K562 (cell line): ENCODE results near the gene TBATA. TPM values are rescaled to one million over a fixed set of nuclear protein-coding genes. Genes with fewer than 3 reads are reported as not detected.

Source experiments
- BACH1 ChIP-seq: fragments of 200-800 bp; sonication (Bioruptor generic); IDR thresholded peaks from 2 replicates; pipeline ENCODE4 v1.6.1; 2016; ENCODE audit warnings: missing genetic modification characterization, missing compliant biosample characterization
- CREBBP ChIP-seq: IDR thresholded peaks from one replicate; pipeline ENCODE4 v1.6.1; 2012; ENCODE audit warnings: low read depth, mild to moderate bottlenecking, control low read depth, inconsistent platforms, low read length
- RBM14 ChIP-seq: fragments of 200-400 bp; formaldehyde crosslinking; IDR thresholded peaks from 2 replicates; pipeline ENCODE4 v1.6.1; 2018; ENCODE audit warnings: low read depth, mild to moderate bottlenecking, low read length, moderate library complexity, borderline replicate concordance; ENCODE audit not compliant: insufficient read depth
- SMAD4 ChIP-seq: fragments of 250-450 bp; sonication (Bioruptor Pico); conservative IDR thresholded peaks from 2 replicates; pipeline ENCODE4 v1.8.0; 2021; ENCODE audit warnings: inconsistent platforms, mild to moderate bottlenecking, moderate library complexity
- SRF ChIP-seq, 2 experiments: fragments of 250-450, 450-650 bp in 1 of 2; sonication (Bioruptor Pico) in 1 of 2; sonication (generic) in 1 of 2; formaldehyde crosslinking; IDR thresholded peaks; 2 replicates each; pipeline versions ENCODE4 v1.5.0 to v1.5.1; 2020 to 2022; ENCODE audit warnings: mild to moderate bottlenecking in 1 of 2, missing genetic modification reagents in 1 of 2
- U2AF1 ChIP-seq: fragments of 200-400 bp; formaldehyde crosslinking; optimal IDR thresholded peaks from 2 replicates; pipeline ENCODE3; 2017; ENCODE audit warnings: mild to moderate bottlenecking, low read depth, low read length, moderate library complexity
- ZNF384 ChIP-seq: IDR thresholded peaks from 2 replicates; pipeline ENCODE4 v1.6.1; 2012; ENCODE audit warnings: low read depth, low read length, improper control_type of control experiment
- ZNF41 ChIP-seq: fragments of 250-450 bp; sonication (Bioruptor Pico); conservative IDR thresholded peaks from 2 replicates; pipeline ENCODE4 v1.4.0; 2020; ENCODE audit warnings: mild to moderate bottlenecking
- ZNF445 ChIP-seq: fragments of 250-450 bp; sonication (Bioruptor Pico); IDR thresholded peaks from 2 replicates; pipeline ENCODE4 v1.4.0; 2020; ENCODE audit warnings: low read depth, mild to moderate bottlenecking, moderate library complexity
- ZNF717 ChIP-seq: fragments of 250-450 bp; sonication (Bioruptor Pico); IDR thresholded peaks from 2 replicates; pipeline ENCODE4 v1.5.0; 2021
- polyA plus RNA-seq, 8 experiments: library from polyadenylated mRNA; depleted of rRNA in 4 of 8; stranded (reverse) in 5 of 8; unstranded in 3 of 8; fragments of >200 nt; fragmentation: Nextera tagmentation in 2 of 8; fragmentation: Illumina TruSeq in 1 of 8; extraction: Ambion mirVana in 2 of 8; extraction: Trizol in 1 of 8; gene quantifications; 2 replicates each; pipeline versions ENCODE4 v1.2.1 to v1.2.3, GENCODE V29; 2011 to 2014; ENCODE audit warnings: inconsistent platforms in 1 of 8, missing spikeins in 1 of 8
- total RNA-seq, 7 experiments: library from RNA; depleted of rRNA in 6 of 7; stranded (reverse); fragments of >200 nt in 6 of 7; fragmentation: Illumina TruSeq in 2 of 7; extraction: Trizol in 2 of 7; gene quantifications; 2 replicates each; pipeline versions ENCODE4 v1.2.1 to v1.2.3, GENCODE V29; 2011 to 2021; ENCODE audit warnings: low replicate concordance in 1 of 7
- TF ChIP-seq, protein P1 (sequence below): fragments of 450-650 bp; IDR thresholded peaks from 2 replicates; pipeline ENCODE4 v1.6.1; 2016
- TF ChIP-seq, protein P2 (sequence below), 2 experiments: fragments of 450-650 bp; formaldehyde crosslinking in 1 of 2; IDR thresholded peaks; 2 replicates each; pipeline versions ENCODE4 v1.4.0 to v1.6.1; 2014 to 2020; ENCODE audit warnings: mild to moderate bottlenecking in 2 of 2, borderline replicate concordance in 1 of 2, low read depth in 1 of 2

Gene TBATA
- total and polyA plus RNA-seq, 9 of the 15 experiments (the other 6 are each of a cell fraction or from before 2014, with no cell fraction given) = not detected

DNA sequence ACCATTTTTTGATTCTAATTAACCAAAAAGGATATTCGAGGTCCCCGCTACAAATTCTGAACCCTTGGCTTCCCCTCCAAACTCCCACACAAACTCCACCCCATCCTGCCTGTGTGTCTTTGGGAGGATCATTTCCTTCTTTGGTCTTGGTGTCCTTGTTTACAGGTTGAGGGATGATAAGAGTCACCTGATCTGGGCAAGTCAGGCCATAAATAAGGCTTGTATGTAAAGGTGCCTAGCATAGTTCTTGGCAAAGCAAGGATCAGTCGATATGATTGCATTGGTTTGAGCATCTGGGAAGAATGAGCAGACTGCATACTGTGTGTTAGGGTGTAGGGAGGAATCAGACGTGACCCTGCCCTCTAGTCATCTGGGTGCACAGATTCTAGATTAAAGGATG lies 28.9 kb upstream of the TBATA start (continued):
- TF ChIP-seq RBM14 (no peak), ZNF717 (no peak), ZNF445 (no peak), ZNF384 (no peak), CREBBP (no peak), SMAD4 (CRISPR knock-in tag) (no peak), BACH1 (tag) (peak; percentile 74; the same call in 1 of the 2 replicates), ZNF41 (CRISPR knock-in tag) (no peak), U2AF1 (no peak), SRF (CRISPR knock-in tag; IDR thresholded peaks at IDR 0.05) (peak; percentile 81 to 91; a peak in 3 of 4 replicates)
- TF ChIP-seq, protein P1, sequence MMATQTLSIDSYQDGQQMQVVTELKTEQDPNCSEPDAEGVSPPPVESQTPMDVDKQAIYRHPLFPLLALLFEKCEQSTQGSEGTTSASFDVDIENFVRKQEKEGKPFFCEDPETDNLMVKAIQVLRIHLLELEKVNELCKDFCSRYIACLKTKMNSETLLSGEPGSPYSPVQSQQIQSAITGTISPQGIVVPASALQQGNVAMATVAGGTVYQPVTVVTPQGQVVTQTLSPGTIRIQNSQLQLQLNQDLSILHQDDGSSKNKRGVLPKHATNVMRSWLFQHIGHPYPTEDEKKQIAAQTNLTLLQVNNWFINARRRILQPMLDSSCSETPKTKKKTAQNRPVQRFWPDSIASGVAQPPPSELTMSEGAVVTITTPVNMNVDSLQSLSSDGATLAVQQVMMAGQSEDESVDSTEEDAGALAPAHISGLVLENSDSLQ = peak; percentile 51; the same call in 1 of the 2 replicates
- TF ChIP-seq, protein P2, sequence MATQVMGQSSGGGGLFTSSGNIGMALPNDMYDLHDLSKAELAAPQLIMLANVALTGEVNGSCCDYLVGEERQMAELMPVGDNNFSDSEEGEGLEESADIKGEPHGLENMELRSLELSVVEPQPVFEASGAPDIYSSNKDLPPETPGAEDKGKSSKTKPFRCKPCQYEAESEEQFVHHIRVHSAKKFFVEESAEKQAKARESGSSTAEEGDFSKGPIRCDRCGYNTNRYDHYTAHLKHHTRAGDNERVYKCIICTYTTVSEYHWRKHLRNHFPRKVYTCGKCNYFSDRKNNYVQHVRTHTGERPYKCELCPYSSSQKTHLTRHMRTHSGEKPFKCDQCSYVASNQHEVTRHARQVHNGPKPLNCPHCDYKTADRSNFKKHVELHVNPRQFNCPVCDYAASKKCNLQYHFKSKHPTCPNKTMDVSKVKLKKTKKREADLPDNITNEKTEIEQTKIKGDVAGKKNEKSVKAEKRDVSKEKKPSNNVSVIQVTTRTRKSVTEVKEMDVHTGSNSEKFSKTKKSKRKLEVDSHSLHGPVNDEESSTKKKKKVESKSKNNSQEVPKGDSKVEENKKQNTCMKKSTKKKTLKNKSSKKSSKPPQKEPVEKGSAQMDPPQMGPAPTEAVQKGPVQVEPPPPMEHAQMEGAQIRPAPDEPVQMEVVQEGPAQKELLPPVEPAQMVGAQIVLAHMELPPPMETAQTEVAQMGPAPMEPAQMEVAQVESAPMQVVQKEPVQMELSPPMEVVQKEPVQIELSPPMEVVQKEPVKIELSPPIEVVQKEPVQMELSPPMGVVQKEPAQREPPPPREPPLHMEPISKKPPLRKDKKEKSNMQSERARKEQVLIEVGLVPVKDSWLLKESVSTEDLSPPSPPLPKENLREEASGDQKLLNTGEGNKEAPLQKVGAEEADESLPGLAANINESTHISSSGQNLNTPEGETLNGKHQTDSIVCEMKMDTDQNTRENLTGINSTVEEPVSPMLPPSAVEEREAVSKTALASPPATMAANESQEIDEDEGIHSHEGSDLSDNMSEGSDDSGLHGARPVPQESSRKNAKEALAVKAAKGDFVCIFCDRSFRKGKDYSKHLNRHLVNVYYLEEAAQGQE (IDR thresholded peaks at IDR 0.05; ENCODE audit: borderline replicate concordance) = no peak
- TF ChIP-seq, protein P2 (CRISPR knock-in tag; IDR thresholded peaks at IDR 0.05; ENCODE audit: low read depth) = no peak
